ENCODE results near the gene SLC31A1.
A peak's percentile ranks its signal among the peaks of the same experiment; 100 is the strongest.

The SLC31A1 gene

GRCh38 chr9:113255438-113255837, 34.1 kb downstream of the SLC31A1 start:
- H3K4me3 ChIP-seq: no peak overlapping the region
- in situ Hi-C loops (cut with MboI; ENCODE audit: low sequenced_read_pairs): no loop called here
- no peaks in the 10 kb centered on the region for H3K9me3 ChIP-seq
- H3K27me3 ChIP-seq (ENCODE audit: low read depth): no peaks in the 10 kb centered on the region
- DNase-seq (ENCODE audit: low spot score in 2 of 2): no peak
- peaks cover 4% of the 10 kb centered on the region for H3K4me1 ChIP-seq
- peaks cover 20% of the 10 kb centered on the region for H3K36me3 ChIP-seq (replicated peaks)

DNA sequence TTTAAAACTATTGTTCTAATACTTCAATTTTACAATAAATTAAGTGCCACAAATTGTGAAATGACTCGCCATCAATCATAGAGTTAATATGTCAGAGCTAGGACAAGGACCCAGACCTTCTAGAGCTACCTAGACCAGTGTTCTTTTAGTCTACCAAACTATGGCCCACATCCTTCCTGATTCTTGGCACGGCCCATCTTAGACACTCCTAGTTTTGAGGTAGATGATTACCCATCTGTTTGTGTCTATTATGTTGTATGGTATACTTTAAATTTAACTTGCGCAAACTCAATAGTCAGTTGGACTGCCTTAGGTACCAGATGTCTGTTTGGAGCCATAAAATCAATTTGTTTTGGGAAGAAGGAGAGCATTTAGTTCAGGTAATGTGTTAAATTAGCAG, 36.5 kb downstream of the SLC31A1 start:
- in situ Hi-C loops (cut with MboI; ENCODE audit: low sequenced_read_pairs): no loop called here
- DNase-seq (ENCODE audit: low spot score in 2 of 2): no peak
- no peaks in the 10 kb centered on the region for H3K27me3 ChIP-seq (ENCODE audit: low read depth)
- H3K4me1 ChIP-seq: no peaks in the 10 kb centered on the region
- no peaks in the 10 kb centered on the region for H3K9me3 ChIP-seq
- H3K36me3 ChIP-seq (replicated peaks): peaks cover 29% of the 10 kb centered on the region
- no peak overlapping the region for H3K4me3 ChIP-seq

DNA sequence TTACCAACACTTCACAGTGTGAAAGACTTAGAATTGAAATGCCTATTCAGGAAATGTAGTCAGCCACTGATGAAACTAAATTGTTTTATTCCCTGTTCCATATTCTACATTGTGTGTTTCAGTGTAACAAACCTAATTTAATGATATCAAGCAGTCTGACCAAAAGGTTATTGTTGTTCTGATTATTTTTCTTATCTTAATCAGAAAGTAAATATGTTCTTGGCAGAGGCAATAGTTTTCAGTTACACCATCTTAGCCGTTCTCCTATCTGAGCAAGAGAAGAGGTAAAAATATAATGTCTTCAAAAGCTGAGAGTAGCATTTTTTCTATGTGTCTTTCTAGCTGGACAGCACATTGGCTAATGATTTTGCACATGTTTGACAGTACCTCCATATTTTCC, 36.9 kb downstream of the SLC31A1 start:
- Histone ChIP-seq H3K36me3 (replicated peaks) (peaks cover 29% of the 10 kb centered on the region), H3K9me3 (no peaks in the 10 kb centered on the region), H3K4me3 (no peak overlapping the region), H3K4me1 (no peaks in the 10 kb centered on the region), H3K27me3 (ENCODE audit: low read depth) (no peaks in the 10 kb centered on the region)
- in situ Hi-C loops (cut with MboI; ENCODE audit: low sequenced_read_pairs): no loop called here
- no peak for DNase-seq (ENCODE audit: low spot score in 2 of 2)

- in situ Hi-C loops (cut with MboI; ENCODE audit: low sequenced_read_pairs): no loop called here
- no peaks in the 10 kb centered on the region for H3K27me3 ChIP-seq (ENCODE audit: low read depth)
- H3K4me1 ChIP-seq: no peaks in the 10 kb centered on the region
- no peak for DNase-seq (ENCODE audit: low spot score in 2 of 2)
- no peaks in the 10 kb centered on the region for H3K9me3 ChIP-seq
- H3K4me3 ChIP-seq: no peak overlapping the region
- peaks cover 26% of the 10 kb centered on the region for H3K36me3 ChIP-seq (replicated peaks)
Observed at GRCh38 chr9:113261917-113262671, 40.8 kb downstream of the SLC31A1 start.

DNA sequence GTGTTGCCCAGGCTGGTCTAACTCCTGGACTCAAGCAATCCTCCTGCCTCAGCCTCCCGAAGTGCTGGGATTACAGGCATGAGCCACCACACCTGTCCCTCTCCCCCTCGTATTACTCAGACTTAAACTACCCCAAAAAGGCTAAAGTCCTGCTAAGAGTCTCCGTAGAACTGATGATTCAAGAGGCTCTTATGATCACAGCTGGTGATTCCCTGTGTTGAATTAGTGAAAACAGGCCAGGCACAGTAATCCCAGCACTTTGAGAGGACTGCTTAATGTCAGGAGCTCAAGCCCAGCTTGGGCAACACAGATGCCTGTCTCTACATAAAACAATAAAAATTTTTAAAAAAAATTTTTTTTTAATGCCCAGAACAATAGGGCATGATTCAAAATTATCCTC, 44.8 kb downstream of the SLC31A1 start:
- H3K4me3 ChIP-seq: no peak overlapping the region
- H3K36me3 ChIP-seq (replicated peaks): peaks cover 32% of the 10 kb centered on the region
- no peaks in the 10 kb centered on the region for H3K9me3 ChIP-seq
- no peak for DNase-seq (ENCODE audit: low spot score in 2 of 2)
- no peaks in the 10 kb centered on the region for H3K27me3 ChIP-seq (ENCODE audit: low read depth)
- no peaks in the 10 kb centered on the region for H3K4me1 ChIP-seq
- in situ Hi-C loops (cut with MboI; ENCODE audit: low sequenced_read_pairs): no loop called here

DNA sequence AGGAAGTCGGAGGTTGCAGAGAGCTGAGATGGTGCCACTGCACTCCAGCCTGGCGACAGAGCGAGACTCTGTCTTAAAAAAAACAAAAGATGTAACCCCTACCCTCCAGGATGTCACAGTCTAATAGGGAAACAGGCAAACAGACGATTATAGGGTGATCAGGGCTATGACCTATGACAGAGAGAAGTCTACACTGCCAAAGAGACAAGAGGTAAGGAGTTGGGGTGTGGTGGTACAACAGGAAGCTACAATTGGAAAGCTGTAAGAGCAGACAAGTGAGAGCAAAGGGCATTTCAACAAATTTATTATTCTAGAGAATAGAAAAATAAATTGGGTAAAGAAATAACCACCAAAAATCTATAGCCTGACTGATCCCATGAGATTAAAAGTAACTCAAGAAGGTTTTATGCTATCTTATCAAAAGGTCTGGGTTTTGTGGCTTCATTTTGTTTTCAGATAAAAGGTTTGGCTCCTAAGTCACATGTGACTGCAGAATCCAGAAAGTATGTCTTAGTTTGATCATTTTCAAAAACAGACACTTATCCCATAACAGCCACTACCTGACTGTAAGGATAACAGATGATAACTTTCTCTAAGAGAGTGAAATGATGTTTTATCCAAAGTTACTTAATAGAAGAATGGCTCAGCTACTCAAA, 46.7 kb downstream of the SLC31A1 start:
- Histone ChIP-seq H3K9me3 (no peaks in the 10 kb centered on the region), H3K4me1 (no peaks in the 10 kb centered on the region), H3K36me3 (replicated peaks) (peaks cover 32% of the 10 kb centered on the region), H3K4me3 (no peak overlapping the region), H3K27me3 (ENCODE audit: low read depth) (no peaks in the 10 kb centered on the region)
- in situ Hi-C loops (cut with MboI; ENCODE audit: low sequenced_read_pairs): no loop called here
- DNase-seq (ENCODE audit: low spot score in 2 of 2): no peak

- Histone ChIP-seq H3K9me3 (no peaks in the 10 kb centered on the region), H3K27me3 (ENCODE audit: low read depth) (no peaks in the 10 kb centered on the region), H3K4me1 (peaks cover 3% of the 10 kb centered on the region; the same call in 1 of the 2 replicates), H3K36me3 (replicated peaks) (peaks cover 32% of the 10 kb centered on the region), H3K4me3 (no peak overlapping the region)
- no peak for DNase-seq (ENCODE audit: low spot score in 2 of 2)
- in situ Hi-C loops (cut with MboI; ENCODE audit: low sequenced_read_pairs): no loop called here
Observed at GRCh38 chr9:113269355-113269754, 48.0 kb downstream of the SLC31A1 start.

- in situ Hi-C loops (cut with MboI; ENCODE audit: low sequenced_read_pairs): loop anchor here (5.0 to 10.0 kb wide), 2 partner anchors 315 to 387 kb away; no protein-coding TSS in a partner anchor
- peaks cover 32% of the 10 kb centered on the region for H3K36me3 ChIP-seq (replicated peaks)
- H3K4me3 ChIP-seq: no peak overlapping the region
- H3K27me3 ChIP-seq (ENCODE audit: low read depth): no peaks in the 10 kb centered on the region
- no peaks in the 10 kb centered on the region for H3K9me3 ChIP-seq
- H3K4me1 ChIP-seq: peaks cover 3% of the 10 kb centered on the region; the same call in 1 of the 2 replicates
- DNase-seq (ENCODE audit: low spot score in 2 of 2): no peak
Observed at GRCh38 chr9:113269871-113270270, 48.5 kb downstream of the SLC31A1 start.

DNA sequence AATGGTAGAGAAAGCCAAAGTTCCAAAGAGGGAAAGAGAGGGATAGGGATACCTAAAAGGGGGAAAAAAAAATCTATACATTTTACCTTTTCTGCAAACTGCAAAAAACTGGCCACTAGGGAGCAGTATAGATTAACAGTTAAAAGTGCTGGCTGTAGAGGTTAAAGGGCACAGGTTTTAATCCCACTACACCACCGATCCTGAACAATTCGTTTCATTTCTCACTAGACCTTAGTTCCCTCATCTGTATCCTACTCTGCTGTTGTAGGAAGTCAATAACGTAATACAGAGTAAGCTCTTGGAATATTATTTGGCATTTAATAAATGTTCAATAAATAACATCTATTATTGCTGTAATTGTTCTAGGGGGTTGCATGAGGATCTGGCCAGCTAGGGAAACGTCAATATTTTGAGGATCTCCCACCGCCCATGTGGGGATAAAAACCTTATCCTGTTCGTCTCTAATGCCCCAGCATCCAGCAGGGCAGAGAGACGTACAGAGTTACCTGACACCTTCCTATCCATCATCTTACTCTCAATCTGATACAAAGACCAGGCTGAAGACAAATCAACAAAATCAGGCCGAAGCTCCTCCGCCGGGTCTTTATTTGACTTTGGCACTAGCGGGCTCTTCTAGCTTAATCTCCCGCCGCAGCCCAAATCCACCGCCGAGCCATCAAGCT, 53.3 kb downstream of the SLC31A1 start:
- DNase-seq (ENCODE audit: low spot score in 2 of 2): peak; percentile 61 to 72
- in situ Hi-C loops (cut with MboI; ENCODE audit: low sequenced_read_pairs): loop anchor here (5.0 to 10.0 kb wide), 3 partner anchors 133 to 383 kb away; no protein-coding TSS in a partner anchor
- no peaks in the 10 kb centered on the region for H3K27me3 ChIP-seq (ENCODE audit: low read depth)
- H3K4me1 ChIP-seq: peaks cover 7% of the 10 kb centered on the region
- peaks cover 47% of the 10 kb centered on the region for H3K36me3 ChIP-seq (replicated peaks)
- H3K9me3 ChIP-seq: no peaks in the 10 kb centered on the region
- peak overlapping the region; percentile 95 for H3K4me3 ChIP-seq

- no peaks in the 10 kb centered on the region for H3K9me3 ChIP-seq
- H3K4me3 ChIP-seq: peak within 1 kb of the TSS; percentile 95
- in situ Hi-C loops (cut with MboI; ENCODE audit: low sequenced_read_pairs): loop anchor here (5.0 to 10.0 kb wide), 2 partner anchors 132 to 309 kb away; no protein-coding TSS in a partner anchor
- H3K36me3 ChIP-seq (replicated peaks): peaks cover 49% of the 10 kb centered on the region
- H3K27me3 ChIP-seq (ENCODE audit: low read depth): no peaks in the 10 kb centered on the region
- DNase-seq (ENCODE audit: low spot score in 2 of 2): peak; percentile 95 to 98
- H3K4me1 ChIP-seq: peaks cover 13% of the 10 kb centered on the region
Observed at GRCh38 chr9:113275157-113276131, 54.1 kb downstream of the SLC31A1 start, which contains the start of the genes CDC26 and PRPF4. Gene CDC26, minus strand, starts transcription at chr9:113275572. Its CDS starts 3,065 bp downstream, at chr9:113272507. Gene PRPF4, plus strand, starts transcription at chr9:113275658. Its CDS starts 86 bp downstream, at chr9:113275744.

- no peak for DNase-seq (ENCODE audit: low spot score in 2 of 2)
- H3K36me3 ChIP-seq (replicated peaks): peaks cover 63% of the 10 kb centered on the region
- no peak overlapping the region for H3K4me3 ChIP-seq
- in situ Hi-C loops (cut with MboI; ENCODE audit: low sequenced_read_pairs): loop anchor here (5.0 to 10.0 kb wide), 2 partner anchors 128 to 306 kb away; no protein-coding TSS in a partner anchor
- H3K27me3 ChIP-seq (ENCODE audit: low read depth): no peaks in the 10 kb centered on the region
- peaks cover 25% of the 10 kb centered on the region for H3K4me1 ChIP-seq
- H3K9me3 ChIP-seq: no peaks in the 10 kb centered on the region
Observed at GRCh38 chr9:113278840-113279239, 57.5 kb downstream of the SLC31A1 start.

DNA sequence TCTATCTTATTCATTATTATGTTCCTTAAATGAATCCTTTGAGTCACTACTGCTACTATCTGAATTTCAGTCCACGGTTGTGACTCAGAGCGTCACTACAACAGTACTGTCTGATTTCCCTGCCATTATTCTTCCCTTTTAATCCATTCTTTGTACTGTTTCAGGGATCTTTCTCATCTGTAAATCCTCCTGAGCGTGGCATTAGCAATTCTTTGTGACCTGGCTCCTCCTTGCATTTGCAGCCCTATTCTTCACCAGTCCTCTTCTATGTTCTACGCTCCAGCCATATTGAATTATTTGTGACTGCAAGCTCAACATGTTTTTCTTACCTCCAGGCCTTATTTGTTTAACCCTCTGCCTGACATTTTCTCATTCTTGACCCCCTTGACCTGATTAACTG, 60.0 kb downstream of the SLC31A1 start:
- peaks cover 22% of the 10 kb centered on the region for H3K4me1 ChIP-seq
- H3K27me3 ChIP-seq (ENCODE audit: low read depth): no peaks in the 10 kb centered on the region
- in situ Hi-C loops (cut with MboI; ENCODE audit: low sequenced_read_pairs): no loop called here
- peaks cover 78% of the 10 kb centered on the region for H3K36me3 ChIP-seq (replicated peaks)
- no peak overlapping the region for H3K4me3 ChIP-seq
- peak; percentile 75 to 95 for DNase-seq (ENCODE audit: low spot score in 2 of 2)
- H3K9me3 ChIP-seq: no peaks in the 10 kb centered on the region

DNA sequence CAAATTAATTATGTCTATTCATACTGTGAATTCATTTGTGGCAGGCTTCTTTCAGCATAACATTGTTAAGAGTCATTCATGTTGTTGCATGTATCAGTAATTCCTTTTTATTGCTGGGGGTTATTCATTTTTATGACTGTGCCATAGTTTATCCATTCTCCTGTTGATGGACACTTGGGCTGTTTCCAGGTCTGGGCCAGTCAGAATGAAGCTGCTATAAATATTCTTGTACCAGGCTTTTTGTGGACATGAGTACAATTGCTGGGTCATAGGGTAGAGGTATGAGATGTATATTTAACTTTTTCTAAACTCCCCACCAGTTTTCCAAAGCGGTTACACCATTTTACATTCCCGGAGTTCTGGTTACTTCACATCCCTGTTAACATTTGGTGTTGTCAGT, 67.7 kb downstream of the SLC31A1 start:
- Histone ChIP-seq H3K9me3 (no peaks in the 10 kb centered on the region), H3K4me3 (no peak overlapping the region), H3K36me3 (replicated peaks) (peaks cover 94% of the 10 kb centered on the region), H3K4me1 (no peaks in the 10 kb centered on the region), H3K27me3 (ENCODE audit: low read depth) (no peaks in the 10 kb centered on the region)
- peak in 1 of 2 experiments; percentile 27 for DNase-seq (ENCODE audit: low spot score in 2 of 2)
- in situ Hi-C loops (cut with MboI; ENCODE audit: low sequenced_read_pairs): no loop called here

Data from HAP-1 (cell line).